Measurements from ENCODE around the gene ATG5.

GRCh38 chr6:106168097-106168888, 157.3 kb downstream of the ATG5 start:
- no peak for TF ChIP-seq CTCF (IDR thresholded peaks at IDR 0.05; ENCODE audit: low read depth, low read length, poor library complexity, severe bottlenecking)
- TF ChIP-seq EZH2phosphoT487 (IDR thresholded peaks at IDR 0.05; ENCODE audit: borderline replicate concordance, low read length) = no peak

Data from DOHH2 (cell line).